HG03571 (cell line): ENCODE measurements around the gene KRTAP10-11.
"Not testable (repeated sequence)": the region's sequence is repeated elsewhere in the genome, so short reads cannot be mapped to it uniquely, and the experiment has no call there.

ENCODE experiments used
- ATAC-seq: cut with Tn5 transposase; IDR thresholded peaks from one replicate; pipeline ENCODE4 v1.9.1; 2021; ENCODE audit not compliant: unreplicated experiment

KRTAP10-11 gene

GRCh38 chr21:44661567-44661966, 15.4 kb downstream of the KRTAP10-11 start:
- not testable (repeated sequence) for ATAC-seq

DNA sequence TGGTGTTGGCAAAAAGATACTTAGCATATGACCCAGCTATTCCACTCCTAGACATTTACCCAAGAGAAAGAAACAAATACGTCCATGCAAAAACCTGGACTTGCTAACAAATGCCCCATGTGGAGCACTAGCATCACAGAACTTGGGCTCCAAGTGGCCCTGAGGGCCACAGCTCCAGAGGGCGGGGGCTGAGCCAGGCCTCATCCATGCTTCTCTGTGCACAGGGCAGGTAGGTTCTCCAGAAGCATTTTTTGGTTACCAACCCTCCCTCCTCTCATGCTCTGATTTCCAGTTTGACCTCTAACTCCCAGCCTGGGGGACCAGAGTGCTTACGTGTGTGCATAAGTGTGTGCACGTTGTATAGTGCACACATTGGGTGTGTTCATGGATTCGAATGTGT, 18.5 kb downstream of the KRTAP10-11 start:
- no peak for ATAC-seq

- ATAC-seq = no peak
Observed at GRCh38 chr21:44666401-44667320, 20.4 kb downstream of the KRTAP10-11 start, which contains the start of gene KRTAP12-2. TSS of gene KRTAP12-2 (minus strand) at chr21:44666927. CDS start at chr21:44666886, 41 bp downstream.

- no peak for ATAC-seq
Observed at GRCh38 chr21:44667612-44668011, 21.4 kb downstream of the KRTAP10-11 start.

GRCh38 chr21:44670642-44671432, 24.6 kb downstream of the KRTAP10-11 start:
- ATAC-seq = no peak

DNA sequence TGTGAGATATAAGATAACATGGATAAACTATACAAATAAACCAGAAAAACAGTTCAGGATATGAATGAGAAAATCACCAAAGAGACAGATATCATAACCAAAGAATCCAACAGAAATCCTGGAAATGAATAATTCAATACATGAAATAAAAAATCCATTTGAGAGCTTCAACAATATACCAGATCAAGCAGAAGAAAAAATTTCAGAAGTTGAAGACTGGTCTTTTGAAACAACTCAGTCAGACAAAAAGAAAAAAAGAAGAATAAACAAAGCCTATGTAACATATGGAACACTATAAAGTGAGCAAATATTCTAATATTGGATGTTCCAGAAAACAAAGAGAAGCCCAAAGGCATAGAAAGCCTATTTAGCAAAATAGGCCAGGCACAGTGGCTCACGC, 25.7 kb downstream of the KRTAP10-11 start:
- no peak for ATAC-seq

DNA sequence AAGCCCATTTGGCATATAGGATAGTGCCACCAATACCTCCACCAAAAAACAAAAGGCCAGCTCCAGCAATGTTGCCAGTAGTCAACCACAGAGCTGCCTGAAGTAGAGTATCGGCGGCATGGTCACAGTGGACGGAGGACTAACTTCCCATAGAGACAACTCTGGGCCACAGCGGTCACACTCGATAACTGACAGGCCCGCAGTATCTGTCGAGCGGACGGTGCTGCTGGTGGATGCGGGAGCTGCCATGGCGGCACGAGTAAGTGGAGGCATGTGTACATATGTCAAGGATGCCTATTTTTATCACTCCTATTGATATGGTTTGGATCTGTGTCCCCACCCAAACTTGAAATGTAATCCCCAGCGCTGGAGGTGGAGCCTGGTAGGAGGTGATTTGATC, 31.7 kb downstream of the KRTAP10-11 start:
- no peak for ATAC-seq

- ATAC-seq = no peak
Observed at GRCh38 chr21:44681152-44681551, 34.9 kb downstream of the KRTAP10-11 start.

DNA sequence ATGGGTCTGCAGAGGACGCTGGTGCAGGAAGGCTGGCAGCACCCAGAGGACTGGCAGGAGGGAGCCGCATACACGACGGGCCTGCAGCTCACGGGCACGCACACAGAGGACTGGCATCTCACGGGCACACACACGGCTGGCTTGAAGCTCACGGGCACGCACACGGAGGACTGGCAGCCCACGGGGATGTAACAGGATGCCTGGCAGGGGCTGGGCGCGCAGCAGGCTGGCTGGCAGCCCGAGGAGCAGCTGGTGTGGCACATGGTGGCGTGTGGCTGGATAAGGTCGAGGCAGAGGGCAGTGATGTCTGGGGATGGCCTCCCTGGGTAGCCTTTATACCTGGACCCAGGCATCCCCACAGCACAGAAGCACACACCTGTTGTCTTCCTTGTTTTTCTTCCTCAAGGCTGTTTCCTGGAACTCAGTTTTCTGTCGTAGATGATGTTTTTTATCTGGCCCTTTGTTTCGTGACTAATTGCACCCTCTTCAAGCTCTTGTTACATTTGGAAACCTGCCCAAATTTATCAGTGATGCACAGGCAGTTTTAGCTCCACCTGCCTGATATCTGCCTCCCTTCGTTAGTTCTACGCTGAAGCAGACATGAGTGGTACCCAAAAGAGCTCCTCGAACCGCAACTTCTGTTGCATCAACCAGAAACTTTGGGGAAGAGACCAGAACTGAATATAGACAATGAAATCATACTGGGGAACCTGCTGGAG, 35.8 kb downstream of the KRTAP10-11 start, which contains the start of gene KRTAP12-1:
TSS of gene KRTAP12-1 (minus strand) at position 303 of the 719 bp plus-strand sequence. CDS start at position 263, 40 bp downstream.
- ATAC-seq = no peak

GRCh38 chr21:44682580-44683151, 36.5 kb downstream of the KRTAP10-11 start:
- no peak for ATAC-seq

- ATAC-seq = no peak
Observed at GRCh38 chr21:44684077-44684476, 37.9 kb downstream of the KRTAP10-11 start.

- no peak for ATAC-seq
Observed at GRCh38 chr21:44684483-44684882, 38.3 kb downstream of the KRTAP10-11 start.

- ATAC-seq = not testable (repeated sequence)
Observed at GRCh38 chr21:44685050-44685449, 38.8 kb downstream of the KRTAP10-11 start.

DNA sequence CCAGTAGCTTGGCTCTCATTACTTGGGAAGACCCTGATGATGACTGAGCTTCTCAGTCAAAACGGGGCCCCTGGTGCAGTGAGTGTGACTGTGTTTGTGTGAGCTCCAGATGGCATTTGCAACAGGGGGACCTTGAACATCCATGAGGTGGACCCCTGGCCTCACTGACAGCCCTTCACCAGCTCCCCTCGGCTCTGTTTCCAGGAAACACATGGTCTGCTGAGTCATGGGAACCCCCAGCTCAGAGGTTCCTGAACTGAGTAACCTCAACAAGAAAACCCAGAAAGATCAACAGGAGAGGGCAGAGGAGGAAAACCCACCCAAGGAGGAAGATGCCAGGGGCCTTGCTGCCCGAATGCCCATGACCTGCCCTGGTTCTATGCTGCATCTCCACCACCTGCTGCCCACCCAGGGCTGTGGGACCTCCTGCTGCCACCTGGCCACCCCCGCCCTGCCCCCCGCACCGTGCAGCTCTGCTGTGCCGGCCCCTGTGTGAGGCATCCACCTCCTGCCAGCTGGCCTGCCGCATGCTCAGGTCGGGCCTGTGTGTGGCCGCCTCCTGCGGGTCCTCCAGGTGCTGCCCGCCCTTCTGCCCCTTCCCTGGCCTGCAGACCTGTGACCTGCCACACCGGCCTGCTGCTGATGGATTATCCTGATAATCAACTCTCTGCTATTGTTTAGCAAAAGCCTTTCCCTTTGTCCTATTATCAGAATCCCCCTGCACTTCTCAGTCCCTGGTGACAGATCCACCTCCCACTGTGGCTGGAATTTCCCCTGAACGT, 40.0 kb downstream of the KRTAP10-11 start:
- no peak for ATAC-seq

- ATAC-seq = no peak
Observed at GRCh38 chr21:44686843-44687561, 40.8 kb downstream of the KRTAP10-11 start.

- ATAC-seq = no peak
Observed at GRCh38 chr21:44687671-44688070, 41.5 kb downstream of the KRTAP10-11 start.

DNA sequence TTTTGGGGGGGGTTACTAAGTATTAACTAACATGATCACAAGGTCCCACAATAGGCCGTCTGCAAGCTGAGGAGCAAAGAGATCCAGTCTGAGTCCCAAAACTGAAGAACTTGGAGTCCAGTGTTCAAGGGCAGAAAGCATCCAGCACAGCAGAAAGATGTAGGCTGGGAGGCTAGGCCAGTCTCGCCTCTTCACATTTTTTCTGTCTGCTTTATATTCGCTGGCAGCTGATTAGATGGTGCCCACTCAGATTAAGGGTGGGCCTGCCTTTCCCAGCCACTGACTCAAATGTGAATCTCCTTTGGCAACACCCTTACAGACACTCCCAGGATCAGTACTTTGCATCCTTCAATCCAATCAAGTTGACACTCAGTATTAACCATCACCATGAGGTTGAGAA, 43.5 kb downstream of the KRTAP10-11 start:
- not testable (repeated sequence) for ATAC-seq

- ATAC-seq = no peak
Observed at GRCh38 chr21:44691686-44692085, 45.5 kb downstream of the KRTAP10-11 start.
